ENCODE measurements around the gene NUMBL. TPM values are rescaled to one million over a fixed set of nuclear protein-coding genes. Genes with fewer than 3 reads are reported as not detected.

Gene NUMBL
- total RNA-seq, 1 donor: 26.8 TPM

- Histone ChIP-seq H4K20me1 (ENCODE audit: insufficient read depth, low read length) (no peaks in the 10 kb centered on the region), H3K4me3 (ENCODE audit: insufficient read depth, low read length) (no peak overlapping the region), H3K4me1 (ENCODE audit: insufficient read depth, low read length) (peaks cover 3% of the 10 kb centered on the region), H3K36me3 (ENCODE audit: insufficient read depth, low read length) (peaks cover 30% of the 10 kb centered on the region), H2AFZ (ENCODE audit: low read length) (no peak overlapping the region), H3K9me3 (ENCODE audit: low read depth, low read length) (no peaks in the 10 kb centered on the region), H3K27me3 (ENCODE audit: insufficient read depth, low read length) (no peaks in the 10 kb centered on the region), H3K27ac (ENCODE audit: low read depth, low read length) (no peak overlapping the region), H3K4me2 (ENCODE audit: insufficient read depth, low read length) (no peak overlapping the region), H3K79me2 (ENCODE audit: insufficient read depth, low read length) (no peaks in the 10 kb centered on the region)
- DNase-seq (ENCODE audit: insufficient read length, low spot score, missing footprints): no peak
- no peak for TF ChIP-seq CTCF (IDR thresholded peaks at IDR 0.05; ENCODE audit: extremely low read depth, low read depth, low read length)
Measured at GRCh38 chr19:40695881-40696280, 5.4 kb upstream of the NUMBL start.

- peaks cover 16% of the 10 kb centered on the region for H3K36me3 ChIP-seq (ENCODE audit: insufficient read depth, low read length)
- H3K9me3 ChIP-seq (ENCODE audit: low read depth, low read length): no peaks in the 10 kb centered on the region
- H3K27ac ChIP-seq (ENCODE audit: low read depth, low read length): no peak overlapping the region
- H3K27me3 ChIP-seq (ENCODE audit: insufficient read depth, low read length): no peaks in the 10 kb centered on the region
- peaks cover 14% of the 10 kb centered on the region for H3K79me2 ChIP-seq (ENCODE audit: insufficient read depth, low read length)
- no peak for TF ChIP-seq CTCF (IDR thresholded peaks at IDR 0.05; ENCODE audit: extremely low read depth, low read depth, low read length)
- H3K4me2 ChIP-seq (ENCODE audit: insufficient read depth, low read length): no peak overlapping the region
- H3K4me1 ChIP-seq (ENCODE audit: insufficient read depth, low read length): peaks cover 9% of the 10 kb centered on the region
- H2AFZ ChIP-seq (ENCODE audit: low read length): no peak overlapping the region
- H3K4me3 ChIP-seq (ENCODE audit: insufficient read depth, low read length): no peak overlapping the region
- no peak for DNase-seq (ENCODE audit: insufficient read length, low spot score, missing footprints)
- peaks cover 5% of the 10 kb centered on the region for H4K20me1 ChIP-seq (ENCODE audit: insufficient read depth, low read length)
Measured at GRCh38 chr19:40693896-40694295, 3.4 kb upstream of the NUMBL start.

- Histone ChIP-seq H3K79me2 (ENCODE audit: insufficient read depth, low read length) (peaks cover 21% of the 10 kb centered on the region), H3K27ac (ENCODE audit: low read depth, low read length) (no peak overlapping the region), H4K20me1 (ENCODE audit: insufficient read depth, low read length) (peaks cover 12% of the 10 kb centered on the region), H3K27me3 (ENCODE audit: insufficient read depth, low read length) (no peaks in the 10 kb centered on the region), H3K36me3 (ENCODE audit: insufficient read depth, low read length) (peaks cover 16% of the 10 kb centered on the region), H3K9me3 (ENCODE audit: low read depth, low read length) (no peaks in the 10 kb centered on the region), H3K4me1 (ENCODE audit: insufficient read depth, low read length) (peaks cover 15% of the 10 kb centered on the region), H2AFZ (ENCODE audit: low read length) (no peak overlapping the region), H3K4me3 (ENCODE audit: insufficient read depth, low read length) (no peak overlapping the region), H3K4me2 (ENCODE audit: insufficient read depth, low read length) (no peak overlapping the region)
- TF ChIP-seq CTCF (IDR thresholded peaks at IDR 0.05; ENCODE audit: extremely low read depth, low read depth, low read length): no peak
- DNase-seq (ENCODE audit: insufficient read length, low spot score, missing footprints): peak; percentile 76
Measured at GRCh38 chr19:40693150-40693788, 2.8 kb upstream of the NUMBL start.

- peaks cover 23% of the 10 kb centered on the region for H3K4me1 ChIP-seq (ENCODE audit: insufficient read depth, low read length)
- no peak overlapping the region for H2AFZ ChIP-seq (ENCODE audit: low read length)
- peaks cover 31% of the 10 kb centered on the region for H3K79me2 ChIP-seq (ENCODE audit: insufficient read depth, low read length)
- DNase-seq (ENCODE audit: insufficient read length, low spot score, missing footprints): peak; percentile 74
- peaks cover 22% of the 10 kb centered on the region for H4K20me1 ChIP-seq (ENCODE audit: insufficient read depth, low read length)
- H3K27me3 ChIP-seq (ENCODE audit: insufficient read depth, low read length): no peaks in the 10 kb centered on the region
- peaks cover 16% of the 10 kb centered on the region for H3K36me3 ChIP-seq (ENCODE audit: insufficient read depth, low read length)
- H3K4me3 ChIP-seq (ENCODE audit: insufficient read depth, low read length): no peak overlapping the region
- H3K4me2 ChIP-seq (ENCODE audit: insufficient read depth, low read length): no peak overlapping the region
- TF ChIP-seq CTCF (IDR thresholded peaks at IDR 0.05; ENCODE audit: extremely low read depth, low read depth, low read length): no peak
- H3K27ac ChIP-seq (ENCODE audit: low read depth, low read length): no peak overlapping the region
- no peaks in the 10 kb centered on the region for H3K9me3 ChIP-seq (ENCODE audit: low read depth, low read length)
Measured at GRCh38 chr19:40692212-40692551, 1.7 kb upstream of the NUMBL start.

Data from osteoblast (primary cell).